Amniotic stem cell (primary cell): Measurements from ENCODE around the gene HMGN1.

Experiments used
- DNase-seq: peaks from one replicate; lab custom pipeline; 2025; lab: John Stamatoyannopoulos, UW

HMGN1 gene

DNA sequence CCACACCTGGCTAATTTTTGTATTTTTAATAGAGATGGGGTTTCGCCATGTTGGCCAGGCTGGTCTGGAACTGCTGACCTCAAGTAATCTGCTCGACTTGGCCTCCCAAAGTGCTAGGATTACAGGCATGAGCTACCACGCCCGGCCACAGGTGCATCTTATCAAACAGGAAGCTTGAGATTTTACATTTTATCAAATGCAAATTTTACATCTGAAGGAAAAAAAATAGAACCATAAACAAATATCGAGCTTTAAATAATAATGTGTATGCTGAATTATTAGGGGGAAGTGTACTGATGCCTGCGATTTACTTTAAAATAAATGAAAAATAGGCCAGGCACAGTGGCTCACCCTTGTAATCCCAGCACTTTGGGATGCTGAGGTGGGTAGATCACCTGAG lies 18.9 kb downstream of the HMGN1 start:
- no peak for DNase-seq

DNA sequence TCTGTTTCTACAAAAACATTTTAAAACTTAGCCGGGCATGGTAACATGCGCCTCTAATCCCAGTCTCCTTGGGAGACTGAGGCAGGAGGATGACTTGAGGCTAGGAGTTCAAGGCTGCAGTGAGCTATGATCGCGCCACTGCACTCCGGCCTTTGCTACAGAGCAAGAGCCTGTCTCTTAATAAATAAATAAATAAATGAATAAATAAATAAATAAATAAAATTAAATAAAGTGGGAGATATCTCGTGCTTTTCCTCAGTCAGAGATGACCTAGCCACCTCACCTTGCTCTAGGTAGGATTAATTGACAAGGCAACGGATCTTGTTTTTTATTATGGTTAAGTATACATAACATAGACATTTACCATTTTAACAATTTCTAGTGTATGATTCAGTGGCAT lies 21.2 kb downstream of the HMGN1 start:
- DNase-seq, result no peak

DNA sequence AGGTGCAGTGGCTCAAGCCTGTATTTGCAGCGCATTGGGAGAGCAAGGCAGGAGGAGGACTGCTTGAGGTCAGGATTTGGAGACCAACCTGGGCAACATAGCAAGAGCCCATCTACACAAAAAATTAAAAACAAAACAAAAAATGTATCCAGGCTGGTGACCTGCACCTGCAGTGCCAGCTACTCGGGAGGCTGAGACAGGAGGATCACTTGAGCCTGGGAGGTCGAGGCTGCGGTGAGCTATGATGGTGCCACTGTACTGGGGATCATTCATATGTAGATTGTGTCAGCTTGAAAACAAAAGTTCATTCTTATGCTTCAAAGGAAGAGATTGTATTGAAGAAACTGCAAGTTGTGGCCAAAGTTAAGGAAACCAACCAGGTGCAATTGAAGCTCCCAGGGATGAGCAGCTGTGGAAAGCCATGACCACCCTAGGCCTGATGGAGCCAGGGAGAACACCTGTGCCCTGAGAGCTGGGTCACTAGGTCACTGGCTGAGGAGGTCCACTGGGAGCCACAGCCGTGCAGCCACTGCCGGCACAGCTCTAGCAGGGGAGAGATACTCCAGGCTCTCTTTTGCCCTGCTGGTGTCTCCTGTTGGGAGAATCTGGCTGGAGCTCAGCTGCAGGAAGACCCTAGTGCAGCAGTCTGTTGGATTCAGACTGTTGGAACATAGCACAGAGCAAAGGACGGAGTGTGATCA lies 22.1 kb downstream of the HMGN1 start:
- DNase-seq, result no peak

DNA sequence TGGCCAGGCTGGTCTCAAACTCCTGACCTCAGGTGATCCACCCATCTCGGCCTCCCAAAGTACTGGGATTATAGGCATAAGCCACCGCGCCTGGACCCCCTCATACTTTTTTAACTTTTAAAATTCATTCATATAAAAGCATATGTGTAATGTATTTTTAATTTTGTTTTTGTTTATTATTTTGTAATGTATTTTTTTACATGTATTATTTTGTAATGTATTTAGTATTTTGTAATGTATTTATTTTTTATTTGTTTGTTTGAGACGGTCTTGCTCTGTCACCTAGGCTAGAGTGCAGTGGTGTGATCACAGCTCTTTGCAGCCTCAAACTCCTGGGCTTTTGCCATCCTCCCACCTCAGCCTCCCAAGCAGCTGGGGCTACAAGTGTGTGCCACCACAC lies 23.4 kb downstream of the HMGN1 start:
- DNase-seq, result no peak

DNA sequence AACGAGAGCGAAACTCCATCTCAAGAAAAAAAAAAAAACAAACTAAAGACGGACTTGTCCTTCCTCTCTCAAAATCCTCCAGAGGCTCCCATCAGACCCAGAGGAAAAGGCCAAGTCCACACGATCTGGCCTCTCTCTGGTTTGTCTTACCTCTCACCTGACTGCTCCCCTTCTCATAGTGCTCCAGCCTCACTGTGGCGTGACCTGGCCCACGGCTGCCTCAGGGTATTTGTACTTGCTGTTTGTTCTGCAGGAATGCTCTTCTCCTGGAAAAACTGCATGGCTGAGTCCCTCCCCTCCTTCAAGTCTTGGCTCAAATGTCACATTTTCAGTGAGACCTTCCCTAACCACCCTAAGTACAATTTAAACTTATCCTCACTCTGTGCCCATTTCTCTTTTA lies 27.5 kb downstream of the HMGN1 start:
- DNase-seq, result no peak

DNA sequence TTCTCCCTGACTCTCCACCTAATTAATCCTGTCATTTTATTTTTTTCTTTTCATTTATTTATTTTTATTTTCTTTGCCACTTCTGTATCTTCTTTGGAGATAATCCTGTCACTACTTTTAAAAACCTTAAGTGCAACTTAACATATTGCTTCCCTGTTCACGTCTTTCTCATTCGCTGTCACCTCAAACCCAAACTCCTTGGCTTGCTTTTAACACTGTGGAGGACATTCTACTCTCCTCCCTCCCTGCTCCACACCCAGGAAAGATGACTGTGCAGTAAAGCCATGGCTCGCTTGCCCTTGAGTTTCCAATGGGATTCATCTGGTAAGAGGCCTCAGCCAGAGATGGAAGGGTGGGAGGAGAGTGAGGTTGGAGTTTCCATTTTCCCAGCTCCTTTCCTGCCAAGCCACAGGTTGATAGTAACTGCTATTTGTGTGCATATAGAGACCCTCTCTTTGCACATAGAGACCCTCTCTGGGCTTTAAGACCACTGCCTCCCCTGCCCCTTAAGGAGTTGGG lies 29.0 kb downstream of the HMGN1 start:
- DNase-seq, result no peak

DNA sequence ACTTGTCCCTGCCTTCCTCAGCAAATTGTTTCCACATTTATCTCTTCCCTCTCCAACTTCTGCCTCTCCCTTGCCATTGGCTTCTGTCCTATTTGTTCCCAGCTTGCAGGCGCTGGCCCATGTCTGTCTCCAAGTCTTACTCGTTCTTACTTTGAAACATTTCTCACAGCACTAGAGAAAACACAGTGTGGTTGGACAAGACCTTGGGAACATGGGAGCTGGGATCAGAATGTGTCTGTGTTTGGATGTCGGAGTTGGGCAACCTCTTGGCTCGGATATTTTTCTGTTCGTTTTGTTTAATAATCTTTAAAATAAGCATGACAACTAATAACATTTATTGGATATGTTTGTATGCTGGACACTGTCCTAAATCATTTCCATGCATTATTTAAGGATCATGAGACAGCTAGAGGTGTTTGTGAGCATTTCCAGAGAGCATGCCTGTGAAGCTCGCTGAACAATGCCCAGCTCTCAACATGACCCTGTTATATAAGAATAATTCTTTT lies 29.6 kb downstream of the HMGN1 start:
- no peak for DNase-seq

DNA sequence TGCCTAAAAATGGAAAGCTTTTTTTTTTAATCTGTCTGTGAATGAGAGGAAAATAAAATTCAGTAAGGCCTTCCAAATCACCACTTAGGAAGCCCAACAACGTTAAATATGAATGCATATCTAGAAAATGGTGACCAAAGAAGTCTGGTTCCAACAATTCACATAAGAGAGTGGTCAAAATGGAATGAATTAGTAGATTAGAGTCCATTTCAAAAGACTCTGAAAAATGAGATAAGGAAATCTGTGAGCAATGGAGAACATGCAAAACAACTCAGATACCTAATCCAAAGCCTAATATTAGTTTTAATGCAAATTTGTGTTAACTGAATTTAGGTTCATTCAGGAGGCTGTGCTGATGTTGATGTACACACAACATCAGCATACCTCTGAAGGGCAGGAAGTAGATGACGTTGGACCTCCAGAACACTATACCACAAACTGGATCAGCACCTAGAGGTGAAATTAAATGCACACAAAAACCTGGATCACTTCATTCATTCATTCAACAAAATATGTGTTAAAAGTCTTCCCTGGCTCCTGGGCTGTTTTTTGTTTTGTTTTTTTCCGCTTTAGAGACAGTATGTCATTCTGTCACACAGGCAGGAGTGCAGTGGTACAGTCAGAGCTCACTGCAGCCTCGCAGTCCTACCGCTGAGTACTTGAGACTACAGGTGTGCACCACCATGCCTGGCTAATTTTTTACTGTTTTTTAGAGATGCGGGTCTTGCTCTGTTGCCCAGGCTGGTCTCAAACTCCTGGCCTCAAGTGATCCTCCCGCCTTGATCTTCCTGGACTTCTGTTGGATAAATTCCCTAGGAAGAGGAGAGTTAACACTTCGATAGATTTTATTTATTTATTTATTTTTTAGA lies 30.6 kb downstream of the HMGN1 start:
- no peak for DNase-seq

DNA sequence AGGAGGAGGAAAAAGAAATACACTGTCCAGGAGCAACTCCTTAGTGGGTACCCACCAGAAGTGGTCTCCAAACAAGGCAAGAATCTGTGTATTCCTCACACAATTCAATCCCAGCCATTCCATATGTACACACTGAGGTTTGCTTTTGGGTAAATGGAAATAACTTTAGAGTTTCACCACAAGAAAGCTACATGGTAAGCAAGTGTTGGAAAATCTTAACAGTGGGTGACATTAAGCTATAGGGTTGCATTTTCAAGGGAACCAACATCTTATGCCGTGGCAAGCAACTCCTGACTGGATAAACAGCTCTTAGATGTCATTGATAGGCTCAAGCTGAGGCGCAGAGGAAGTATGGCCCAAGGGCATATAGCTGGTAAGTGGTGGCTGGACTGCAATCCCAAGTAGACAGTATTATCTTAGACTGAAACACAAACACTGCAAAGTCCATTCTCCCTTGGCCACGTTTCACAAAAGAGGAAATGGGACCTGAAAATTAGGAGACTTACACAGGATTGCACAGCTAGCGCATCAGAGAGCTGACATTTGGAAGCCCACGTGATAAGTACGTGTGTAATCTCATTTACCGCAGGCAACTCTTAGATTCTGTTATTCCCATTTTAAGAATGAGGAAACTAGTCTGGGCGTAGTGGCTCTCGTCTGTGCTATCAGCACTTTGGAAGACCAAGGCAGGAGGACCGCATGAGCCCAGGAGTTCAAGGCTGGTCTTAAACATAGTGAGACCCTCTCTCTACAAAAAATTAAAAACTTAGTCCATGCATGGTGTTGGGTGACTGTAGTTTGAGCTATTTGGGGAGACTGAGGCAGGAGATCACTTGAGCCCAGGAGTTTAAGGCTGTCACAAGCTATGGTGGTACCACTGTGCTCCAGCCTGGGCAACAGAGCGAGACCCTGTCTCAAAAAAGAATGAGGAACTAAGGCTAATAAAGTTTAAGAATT lies 31.5 kb downstream of the HMGN1 start:
- no peak for DNase-seq

DNA sequence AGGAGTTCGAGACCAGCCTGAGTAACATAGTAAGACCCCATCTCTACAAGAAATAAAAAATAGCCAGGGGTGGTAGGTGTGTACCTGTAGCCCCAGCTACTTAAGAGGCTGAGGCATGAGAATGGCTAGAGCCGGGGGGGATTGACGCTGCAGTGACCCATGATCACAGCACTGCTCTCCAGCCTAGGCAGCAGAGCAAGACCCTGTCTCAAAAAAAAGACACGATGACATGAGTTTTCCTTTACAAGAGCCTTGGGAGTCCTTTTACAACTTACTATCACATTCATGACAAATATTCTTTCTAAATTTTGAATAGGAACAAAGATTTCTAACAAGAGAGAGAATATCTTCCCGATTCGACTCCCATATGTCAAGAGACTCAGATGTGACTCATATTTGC lies 32.2 kb downstream of the HMGN1 start:
- no peak for DNase-seq

DNA sequence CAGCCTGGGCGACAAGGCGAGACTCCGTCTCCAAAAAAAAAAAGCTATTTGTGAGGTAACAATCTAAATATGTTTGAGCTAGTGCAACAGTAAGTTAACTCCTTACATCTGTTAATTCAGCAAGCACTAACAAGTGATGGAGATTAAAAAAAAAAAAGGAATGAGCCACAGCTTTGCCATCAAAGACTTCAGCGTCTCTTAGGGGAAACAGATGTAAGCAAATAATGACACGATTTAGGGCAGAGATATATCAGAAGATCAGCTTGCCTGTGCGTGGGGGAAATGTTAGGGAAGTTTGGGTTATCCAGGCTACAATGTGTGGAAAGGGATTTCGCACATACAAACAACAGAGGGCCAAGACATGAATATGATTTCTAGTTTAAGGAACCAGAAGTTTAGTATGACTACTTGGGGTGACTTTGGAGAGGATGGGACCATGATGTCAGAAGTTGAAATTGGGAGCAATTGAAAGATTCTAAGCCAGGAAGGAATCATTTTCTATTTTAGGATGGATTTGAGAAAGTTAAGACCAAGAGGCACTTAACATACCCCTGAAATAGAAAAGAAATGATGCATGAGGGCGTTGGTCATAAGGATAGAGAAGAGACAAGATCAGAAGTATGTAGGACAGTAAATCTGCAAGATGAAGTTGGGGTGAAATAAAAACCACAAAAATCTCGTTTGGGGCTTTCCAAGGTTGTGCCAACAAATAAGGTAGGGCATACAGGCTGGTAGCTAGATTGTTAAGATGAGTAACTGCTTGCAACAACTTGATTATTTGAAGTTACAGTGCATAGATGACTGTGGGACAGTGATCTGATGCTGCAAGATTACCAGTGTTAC lies 33.1 kb downstream of the HMGN1 start:
- DNase-seq, result no peak

DNA sequence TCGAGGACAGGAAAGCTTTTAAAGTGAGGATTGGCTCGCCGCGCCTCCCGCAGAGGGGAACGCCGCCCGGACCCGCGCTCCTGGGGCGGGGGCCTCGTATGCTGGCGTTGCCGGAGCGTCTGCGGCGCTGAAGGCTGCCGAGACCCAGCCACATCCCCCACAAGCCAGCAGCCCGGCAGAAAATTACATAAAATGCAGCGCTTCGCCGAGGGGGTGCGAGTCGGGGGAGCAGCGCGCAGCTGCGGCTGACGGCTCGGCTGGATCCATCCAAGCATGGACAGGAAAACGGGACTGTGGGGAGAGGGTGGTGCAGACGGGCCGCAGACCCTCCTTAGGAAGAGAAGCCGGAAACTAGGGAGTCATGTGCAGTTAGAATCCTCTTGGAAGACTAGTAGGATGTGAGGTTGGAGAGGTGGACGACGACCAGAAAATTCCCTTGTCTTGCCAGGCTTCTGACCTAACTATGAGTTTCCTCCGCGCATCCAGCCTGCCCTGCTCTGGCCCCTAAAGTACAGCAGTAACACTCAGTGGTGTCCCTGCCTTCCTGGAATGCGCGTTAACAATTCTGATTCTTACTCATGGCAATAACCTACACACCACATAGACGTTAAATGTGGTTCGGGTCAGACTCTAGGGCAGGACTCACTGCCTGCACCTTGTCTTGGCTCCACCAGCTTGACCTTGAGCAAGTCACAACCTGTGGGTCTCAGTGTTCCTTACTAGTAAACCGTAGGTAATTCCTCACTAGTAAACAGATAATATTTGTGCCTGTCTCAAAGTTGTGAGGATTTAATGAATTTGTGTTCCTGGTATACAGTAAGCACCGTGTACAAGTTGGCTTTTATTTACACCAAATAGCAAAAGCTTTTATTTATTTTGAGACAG lies 34.5 kb downstream of the HMGN1 start:
- DNase-seq, result peak; percentile 24

DNA sequence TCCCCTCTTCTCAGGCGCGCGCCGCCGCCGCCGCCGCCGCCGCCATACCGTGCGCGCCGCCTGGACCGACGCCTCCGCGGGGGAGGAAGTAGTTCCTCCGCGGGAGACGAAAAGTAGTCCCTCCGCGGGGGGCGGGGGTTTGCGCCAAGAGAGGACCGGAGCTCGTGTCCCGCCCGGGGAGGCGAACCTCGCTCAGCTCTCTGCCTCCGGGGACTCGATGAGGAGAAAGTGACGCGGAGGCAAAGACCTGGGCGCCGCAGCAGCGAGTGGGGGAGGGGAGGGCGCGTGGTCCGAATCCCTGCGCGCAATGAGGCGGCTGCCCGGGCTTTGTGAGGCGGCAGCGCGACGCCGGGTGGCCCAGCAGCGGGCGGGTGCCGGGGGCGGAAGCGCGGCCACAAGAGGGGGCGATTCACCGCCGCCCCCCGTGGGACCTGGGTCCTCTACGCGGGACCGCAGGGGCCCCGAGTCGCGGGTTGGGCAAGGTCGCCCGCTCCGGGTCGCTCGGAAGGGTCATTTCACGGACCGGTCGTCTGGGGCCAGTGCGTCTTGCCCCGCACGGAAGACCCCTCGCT lies 35.2 kb downstream of the HMGN1 start, which contains the start of gene BRWD1:
BRWD1 (minus strand) TSS at position 62 of the 572 bp plus-strand sequence. CDS start 141 bp downstream, outside the sequence.
- peak; percentile 72 for DNase-seq

DNA sequence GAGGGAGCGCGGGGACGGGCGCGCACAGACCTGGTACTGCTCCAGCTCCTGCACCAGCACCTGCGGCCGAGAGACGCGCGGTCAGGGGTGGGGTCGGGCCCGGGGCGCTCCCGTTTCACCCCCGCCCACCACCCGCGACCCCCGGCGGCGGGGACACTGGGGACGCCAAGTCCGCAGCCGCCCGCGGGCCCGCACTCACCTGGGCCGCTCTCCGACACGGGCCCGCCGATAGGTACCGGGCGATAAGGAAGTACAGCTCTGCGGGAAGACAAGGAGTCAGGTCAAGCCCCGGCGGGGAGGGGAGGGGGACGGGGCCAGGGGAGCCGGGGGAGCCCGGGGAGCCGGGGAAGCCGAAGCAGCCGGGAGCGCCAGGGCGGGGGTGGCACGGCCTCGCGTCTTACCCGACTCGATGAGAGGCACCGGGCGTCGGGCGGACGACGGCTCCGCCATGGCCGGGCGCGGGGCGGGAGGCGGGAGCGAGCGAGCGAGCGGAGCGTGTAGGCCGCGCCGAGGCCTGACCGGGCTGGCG lies 35.8 kb downstream of the HMGN1 start:
- no peak for DNase-seq

DNA sequence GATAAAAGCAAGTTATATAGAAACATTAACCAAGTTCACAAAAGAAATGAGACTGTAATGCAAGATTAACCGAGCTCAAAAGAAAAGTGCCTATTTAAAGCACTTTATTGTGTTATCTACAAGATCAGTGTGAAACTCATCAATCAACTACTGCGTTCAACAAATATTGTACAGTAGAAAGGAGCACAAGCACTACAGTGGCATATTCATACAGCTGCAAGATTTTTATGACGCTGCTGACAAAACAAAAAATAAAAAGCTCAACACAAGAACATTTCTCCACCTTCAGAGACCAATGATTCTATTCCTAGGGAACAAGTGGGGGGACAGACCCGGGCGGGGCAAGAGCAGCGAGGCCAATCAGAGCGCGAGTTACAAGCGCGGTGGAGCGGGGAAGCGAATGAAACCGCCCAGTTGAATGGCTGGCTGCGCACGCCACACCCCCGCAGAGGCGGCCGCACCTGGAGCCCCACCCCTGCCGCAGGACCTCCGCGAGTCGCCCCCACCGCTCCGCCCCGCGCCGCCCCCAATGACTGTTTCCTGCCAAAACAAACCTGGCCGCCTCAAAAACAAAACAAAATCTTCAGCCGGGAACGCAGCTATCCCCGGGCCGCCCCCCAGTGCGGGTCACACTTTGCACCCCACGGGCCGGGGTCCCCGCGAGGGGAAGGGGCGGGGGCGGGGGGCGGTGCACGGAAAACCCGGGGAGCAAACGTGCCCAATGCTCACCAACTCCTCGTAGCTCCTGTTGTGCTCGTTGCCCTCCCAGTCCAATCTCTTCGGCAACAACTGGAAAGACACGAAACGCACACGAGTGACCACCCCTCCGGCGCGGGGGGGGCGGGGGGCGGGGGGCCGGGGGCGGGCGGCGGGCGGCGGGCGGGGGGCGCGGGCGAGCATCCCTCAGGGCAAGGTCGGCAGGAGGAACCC lies 36.5 kb downstream of the HMGN1 start:
- peak; percentile 51 for DNase-seq

DNA sequence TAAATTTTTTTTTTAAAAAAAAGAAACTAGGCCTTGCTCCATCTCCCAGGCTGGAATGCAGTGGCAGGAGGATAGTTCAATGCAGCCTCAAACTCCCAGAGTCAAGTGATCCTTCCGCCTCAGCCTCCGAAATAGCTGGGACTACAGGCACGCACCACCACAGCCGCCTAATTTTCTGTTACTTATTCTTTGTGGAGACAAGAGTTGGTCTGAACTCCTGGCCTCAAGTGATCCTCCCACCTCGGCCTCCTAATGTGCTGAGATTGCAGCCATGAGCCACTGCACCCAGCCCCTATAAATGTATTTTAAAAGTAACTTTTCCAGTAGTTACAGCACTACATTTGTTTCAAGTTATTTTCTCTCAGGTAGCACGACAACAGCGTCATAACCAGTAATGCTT lies 37.7 kb downstream of the HMGN1 start:
- no peak for DNase-seq

DNA sequence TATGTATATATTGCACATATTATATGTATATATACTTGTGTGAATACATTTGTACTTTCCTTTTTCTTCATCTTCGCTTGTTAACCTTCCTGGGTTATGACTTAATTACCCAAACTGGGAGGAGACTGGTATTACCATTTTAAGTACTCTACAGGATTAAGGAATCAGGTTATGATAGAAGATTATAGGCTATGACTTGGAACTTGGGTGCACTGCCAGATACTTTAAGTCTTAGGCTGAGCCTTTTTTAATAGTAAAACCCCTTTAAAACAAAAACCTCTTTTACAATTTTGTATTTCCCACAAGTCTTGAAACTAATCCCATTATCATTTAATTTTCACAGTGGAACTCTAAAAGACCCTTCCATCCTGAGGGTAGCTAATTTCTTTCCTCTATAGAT lies 41.4 kb downstream of the HMGN1 start:
- no peak for DNase-seq

DNA sequence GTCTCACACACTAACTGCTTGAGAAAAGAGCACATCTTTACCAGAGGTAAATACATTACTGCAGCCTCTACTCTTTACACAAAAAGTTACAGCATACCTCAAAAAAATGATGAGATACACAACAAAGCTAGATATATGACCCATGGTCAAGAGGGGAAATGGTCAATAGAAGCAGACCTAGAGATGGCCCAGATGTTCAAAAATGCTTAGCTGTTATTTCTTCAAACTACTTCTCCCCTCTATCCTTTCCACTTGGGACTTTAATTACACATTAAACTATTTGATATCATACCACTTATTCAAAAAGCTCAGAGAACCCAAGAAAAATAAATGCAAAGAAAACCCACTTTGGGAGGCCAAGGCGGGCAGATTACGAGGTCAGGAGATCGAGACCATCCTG lies 48.3 kb downstream of the HMGN1 start:
- DNase-seq, result no peak
